Measurements from ENCODE around the gene HOMER3.
"Not testable (repeated sequence)": the region's sequence is repeated elsewhere in the genome, so short reads cannot be mapped to it uniquely, and the experiment has no call there.

HOMER3 gene

GRCh38 chr19:18954094-18954493, 13.1 kb upstream of the HOMER3 start:
- in situ Hi-C loops (cut with MboI; ENCODE audit: low sequenced_read_pairs) = no loop called here

GRCh38 chr19:18952364-18953003, 11.5 kb upstream of the HOMER3 start:
- in situ Hi-C loops (cut with MboI; ENCODE audit: low sequenced_read_pairs) = not testable (repeated sequence)

- in situ Hi-C loops (cut with MboI; ENCODE audit: low sequenced_read_pairs) = no loop called here
Observed at GRCh38 chr19:18951721-18952281, 10.8 kb upstream of the HOMER3 start.

GRCh38 chr19:18949858-18950257, 8.8 kb upstream of the HOMER3 start:
- in situ Hi-C loops (cut with MboI; ENCODE audit: low sequenced_read_pairs) = no loop called here

GRCh38 chr19:18948976-18949356, 7.9 kb upstream of the HOMER3 start:
- in situ Hi-C loops (cut with MboI; ENCODE audit: low sequenced_read_pairs) = no loop called here

GRCh38 chr19:18948075-18948975, 7.3 kb upstream of the HOMER3 start:
- in situ Hi-C loops (cut with MboI; ENCODE audit: low sequenced_read_pairs) = no loop called here

GRCh38 chr19:18946918-18947317, 5.9 kb upstream of the HOMER3 start:
- in situ Hi-C loops (cut with MboI; ENCODE audit: low sequenced_read_pairs) = no loop called here

- in situ Hi-C loops (cut with MboI; ENCODE audit: low sequenced_read_pairs) = no loop called here
Observed at GRCh38 chr19:18946335-18946734, 5.3 kb upstream of the HOMER3 start.

- in situ Hi-C loops (cut with MboI; ENCODE audit: low sequenced_read_pairs) = no loop called here
Observed at GRCh38 chr19:18945297-18945696, 4.3 kb upstream of the HOMER3 start.

GRCh38 chr19:18943465-18943864, 2.4 kb upstream of the HOMER3 start:
- in situ Hi-C loops (cut with MboI; ENCODE audit: low sequenced_read_pairs) = no loop called here

- in situ Hi-C loops (cut with MboI; ENCODE audit: low sequenced_read_pairs) = no loop called here
Observed at GRCh38 chr19:18942692-18943091, 1.7 kb upstream of the HOMER3 start.

- in situ Hi-C loops (cut with MboI; ENCODE audit: low sequenced_read_pairs) = no loop called here
Observed at GRCh38 chr19:18941628-18942354, 774 bp upstream of the HOMER3 start.

- in situ Hi-C loops (cut with MboI; ENCODE audit: low sequenced_read_pairs) = no loop called here
Observed at GRCh38 chr19:18939922-18940768, 872 bp downstream of the HOMER3 start.

- in situ Hi-C loops (cut with MboI; ENCODE audit: low sequenced_read_pairs) = no loop called here
Observed at GRCh38 chr19:18939163-18939562, 1.9 kb downstream of the HOMER3 start.

GRCh38 chr19:18933297-18933696, 7.7 kb downstream of the HOMER3 start:
- in situ Hi-C loops (cut with MboI; ENCODE audit: low sequenced_read_pairs) = no loop called here

GRCh38 chr19:18932216-18932841, 8.7 kb downstream of the HOMER3 start:
- in situ Hi-C loops (cut with MboI; ENCODE audit: low sequenced_read_pairs) = no loop called here

GRCh38 chr19:18931316-18932162, 9.5 kb downstream of the HOMER3 start:
- in situ Hi-C loops (cut with MboI; ENCODE audit: low sequenced_read_pairs) = no loop called here

GRCh38 chr19:18929311-18929710, 11.7 kb downstream of the HOMER3 start:
- in situ Hi-C loops (cut with MboI; ENCODE audit: low sequenced_read_pairs) = no loop called here
